Lung (tissue), 12 donors: ENCODE measurements around the gene KIAA0825. TPM values are rescaled to one million over a fixed set of nuclear protein-coding genes. Genes with fewer than 3 reads are reported as not detected.

Source experiments
- ATAC-seq: fragments of 200-7000 bp; cut with Tn5 transposase; one replicate; pipeline ENCODE4 v1.9.1; 2020; ENCODE audit warnings: moderate number of reproducible peaks; ENCODE audit not compliant: insufficient read depth, low FRiP score
- DNase-seq, 3 donors: peaks; one replicate each; pipeline ENCODE4 v3.0.0-alpha.2; 2013 to 2017
- H3K27ac ChIP-seq, 2 donors: one replicate each; pipeline ENCODE4 v1.5.1; 2013; ENCODE audit warnings: mild to moderate bottlenecking in 2 of 2, moderate library complexity in 2 of 2, control low read depth in 1 of 2, inconsistent platforms in 1 of 2, low read depth in 1 of 2, low read length in 1 of 2
- H3K27me3 ChIP-seq, 3 donors: one replicate each; pipeline ENCODE4 v1.5.1; 2013; ENCODE audit warnings: low read length in 2 of 3; ENCODE audit not compliant: control insufficient read depth in 3 of 3, insufficient read depth in 3 of 3
- H3K36me3 ChIP-seq, 4 donors: one replicate each; pipeline ENCODE4 v1.5.1; 2013; ENCODE audit warnings: low read length in 4 of 4, mild to moderate bottlenecking in 1 of 4, moderate library complexity in 1 of 4; ENCODE audit not compliant: control insufficient read depth in 4 of 4, insufficient read depth in 4 of 4
- H3K4me1 ChIP-seq, 5 donors: one replicate each; pipeline ENCODE4 v1.5.1; 2013; ENCODE audit warnings: low read length in 5 of 5, mild to moderate bottlenecking in 2 of 5, moderate library complexity in 1 of 5; ENCODE audit not compliant: control insufficient read depth in 5 of 5, insufficient read depth in 5 of 5
- H3K4me3 ChIP-seq: one replicate; pipeline ENCODE4 v1.5.1; 2013; ENCODE audit warnings: mild to moderate bottlenecking, control low read depth, moderate library complexity
- H3K9ac ChIP-seq, 2 donors: one replicate each; pipeline ENCODE4 v1.5.1; 2013; ENCODE audit warnings: low read length in 2 of 2, control low read depth in 1 of 2; ENCODE audit not compliant: insufficient read depth in 1 of 2
- H3K9me3 ChIP-seq, 4 donors: one replicate each; pipeline ENCODE4 v1.5.1; 2013; ENCODE audit warnings: low read length in 3 of 4, mild to moderate bottlenecking in 1 of 4, moderate library complexity in 1 of 4; ENCODE audit not compliant: control insufficient read depth in 4 of 4, insufficient read depth in 3 of 4
- WGBS, 2 donors: extraction: QIAGEN DNeasy Blood & Tissue Kit; methylation state at CpG; one replicate each; pipeline ENCODE4 v1.1.7; 2013; 5-methylcytosine and 5-hydroxymethylcytosine counted together
- polyA plus RNA-seq, 2 donors: library from polyadenylated mRNA; stranded (reverse); fragments of 200-250 nt; gene quantifications; one replicate each; pipeline ENCODE4 v1.2.1, GENCODE V29; 2013
- total RNA-seq, 2 donors: library from RNA; depleted of rRNA in 1 of 2; stranded (reverse); fragments of >200 nt in 1 of 2; gene quantifications; one replicate each; pipeline ENCODE4 v1.2.1, GENCODE V29; 2014 to 2021
- TF ChIP-seq, protein P1 (sequence below): IDR thresholded peaks from 2 replicates; pipeline ENCODE4 v1.5.1; 2012; ENCODE audit warnings: mild to moderate bottlenecking; ENCODE audit errors: control extremely low read depth, extremely low read depth
- donor health status: control.
- donor health status: control.
- donor health status: Bipolar disorder and iron deficiency.
- donor health status: healthy.
- donor health status: DM: yes; HTN: yes; CAD: no.

KIAA0825 gene
- total and polyA plus RNA-seq, 4 donors: 0.79 to 20.2 (median 3.6) TPM

- H3K27me3 ChIP-seq: no peaks in the 10 kb centered on the region
- H3K4me1 ChIP-seq: no peaks in the 10 kb centered on the region
- ATAC-seq: no peak
- WGBS, 2 donors: 52 to 67% methylated on average over 1 of the region's 1 CpG
- H3K36me3 ChIP-seq: peaks cover 0 to 2% (median 0%) of the 10 kb centered on the region in 4 donors
- peak in 1 of 3 donors; percentile 4 for DNase-seq
- peaks cover 0 to 3% (median 0%) of the 10 kb centered on the region in 4 donors for H3K9me3 ChIP-seq
- no peak overlapping the region for H3K4me3 ChIP-seq
- no peak overlapping the region for H3K27ac ChIP-seq
- TF ChIP-seq, protein P1, sequence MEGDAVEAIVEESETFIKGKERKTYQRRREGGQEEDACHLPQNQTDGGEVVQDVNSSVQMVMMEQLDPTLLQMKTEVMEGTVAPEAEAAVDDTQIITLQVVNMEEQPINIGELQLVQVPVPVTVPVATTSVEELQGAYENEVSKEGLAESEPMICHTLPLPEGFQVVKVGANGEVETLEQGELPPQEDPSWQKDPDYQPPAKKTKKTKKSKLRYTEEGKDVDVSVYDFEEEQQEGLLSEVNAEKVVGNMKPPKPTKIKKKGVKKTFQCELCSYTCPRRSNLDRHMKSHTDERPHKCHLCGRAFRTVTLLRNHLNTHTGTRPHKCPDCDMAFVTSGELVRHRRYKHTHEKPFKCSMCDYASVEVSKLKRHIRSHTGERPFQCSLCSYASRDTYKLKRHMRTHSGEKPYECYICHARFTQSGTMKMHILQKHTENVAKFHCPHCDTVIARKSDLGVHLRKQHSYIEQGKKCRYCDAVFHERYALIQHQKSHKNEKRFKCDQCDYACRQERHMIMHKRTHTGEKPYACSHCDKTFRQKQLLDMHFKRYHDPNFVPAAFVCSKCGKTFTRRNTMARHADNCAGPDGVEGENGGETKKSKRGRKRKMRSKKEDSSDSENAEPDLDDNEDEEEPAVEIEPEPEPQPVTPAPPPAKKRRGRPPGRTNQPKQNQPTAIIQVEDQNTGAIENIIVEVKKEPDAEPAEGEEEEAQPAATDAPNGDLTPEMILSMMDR: no peak
- no peak overlapping the region for H3K9ac ChIP-seq
Observed at GRCh38 chr5:94385767-94386166, 232.6 kb downstream of the KIAA0825 start.

DNA sequence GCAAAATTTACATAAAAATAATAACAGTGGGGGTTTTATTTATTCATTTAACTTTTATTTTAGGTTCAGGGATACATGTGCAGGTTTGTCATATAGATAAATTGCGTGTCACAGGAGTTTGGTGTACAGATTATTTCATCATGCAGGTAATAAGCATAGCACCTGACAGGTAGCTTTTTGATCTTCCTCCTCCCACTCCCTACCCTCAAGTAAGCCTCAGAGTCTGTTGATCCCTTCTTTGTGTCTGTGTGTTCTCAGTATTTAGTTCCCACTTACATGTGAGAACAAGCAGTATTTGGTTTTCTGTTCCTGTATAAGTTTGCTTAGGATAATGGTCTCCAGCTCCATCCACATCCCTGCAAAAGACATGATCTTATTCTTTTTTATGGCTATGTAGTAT, 240.3 kb downstream of the KIAA0825 start:
- peaks cover 0 to 2% (median 0%) of the 10 kb centered on the region in 4 donors for H3K9me3 ChIP-seq
- no peak overlapping the region for H3K9ac ChIP-seq
- no peak for DNase-seq
- H3K4me3 ChIP-seq: no peak overlapping the region
- WGBS, 2 donors: 97 to 98% methylated on average over 1 of the region's 1 CpG
- H3K36me3 ChIP-seq: no peaks in the 10 kb centered on the region
- H3K27ac ChIP-seq: no peak overlapping the region
- TF ChIP-seq, protein P1: no peak
- no peaks in the 10 kb centered on the region for H3K27me3 ChIP-seq
- no peaks in the 10 kb centered on the region for H3K4me1 ChIP-seq
- ATAC-seq: no peak

- no peaks in the 10 kb centered on the region for H3K27me3 ChIP-seq
- 70 to 72% methylated on average over 4 of the region's 4 CpGs for WGBS, 2 donors
- H3K9me3 ChIP-seq: peaks cover 0 to 2% (median 0%) of the 10 kb centered on the region in 4 donors
- H3K9ac ChIP-seq: no peak overlapping the region
- no peaks in the 10 kb centered on the region for H3K4me1 ChIP-seq
- ATAC-seq (no peak), DNase-seq (no peak)
- H3K36me3 ChIP-seq: no peaks in the 10 kb centered on the region
- TF ChIP-seq, protein P1: no peak
- H3K4me3 ChIP-seq: no peak overlapping the region
- H3K27ac ChIP-seq: no peak overlapping the region
Observed at GRCh38 chr5:94376672-94377345, 241.6 kb downstream of the KIAA0825 start.
